Measurements from ENCODE around the gene FHIT.

Gene FHIT

DNA sequence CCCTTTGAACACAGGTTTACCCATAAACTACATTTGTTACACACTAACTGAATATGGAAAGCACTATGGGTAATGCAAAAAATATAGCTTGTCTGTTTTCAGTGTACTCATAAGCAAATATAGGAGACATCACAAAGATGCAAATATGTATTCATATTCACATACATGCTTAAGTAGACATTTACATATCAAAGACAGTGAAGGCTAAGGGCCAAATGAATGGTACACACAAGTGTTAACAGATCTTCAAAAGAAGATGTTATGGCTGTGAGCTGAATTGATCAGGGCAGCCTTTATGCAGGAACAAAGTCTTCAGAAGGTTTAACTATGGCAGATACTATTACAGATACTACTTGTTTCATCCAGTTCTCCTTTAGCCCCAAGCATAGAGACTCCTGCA, 384.1 kb downstream of the FHIT start:
- no peak overlapping the region for H3K4me3 ChIP-seq (ENCODE audit: low read depth, low read length)
- TF ChIP-seq, protein P1, sequence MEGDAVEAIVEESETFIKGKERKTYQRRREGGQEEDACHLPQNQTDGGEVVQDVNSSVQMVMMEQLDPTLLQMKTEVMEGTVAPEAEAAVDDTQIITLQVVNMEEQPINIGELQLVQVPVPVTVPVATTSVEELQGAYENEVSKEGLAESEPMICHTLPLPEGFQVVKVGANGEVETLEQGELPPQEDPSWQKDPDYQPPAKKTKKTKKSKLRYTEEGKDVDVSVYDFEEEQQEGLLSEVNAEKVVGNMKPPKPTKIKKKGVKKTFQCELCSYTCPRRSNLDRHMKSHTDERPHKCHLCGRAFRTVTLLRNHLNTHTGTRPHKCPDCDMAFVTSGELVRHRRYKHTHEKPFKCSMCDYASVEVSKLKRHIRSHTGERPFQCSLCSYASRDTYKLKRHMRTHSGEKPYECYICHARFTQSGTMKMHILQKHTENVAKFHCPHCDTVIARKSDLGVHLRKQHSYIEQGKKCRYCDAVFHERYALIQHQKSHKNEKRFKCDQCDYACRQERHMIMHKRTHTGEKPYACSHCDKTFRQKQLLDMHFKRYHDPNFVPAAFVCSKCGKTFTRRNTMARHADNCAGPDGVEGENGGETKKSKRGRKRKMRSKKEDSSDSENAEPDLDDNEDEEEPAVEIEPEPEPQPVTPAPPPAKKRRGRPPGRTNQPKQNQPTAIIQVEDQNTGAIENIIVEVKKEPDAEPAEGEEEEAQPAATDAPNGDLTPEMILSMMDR (IDR thresholded peaks at IDR 0.05; ENCODE audit: low read depth, low read length, missing control alignments), result no peak
- no peak for DNase-seq (ENCODE audit: low read depth)
- in situ Hi-C loops (cut with HindIII; ENCODE audit: low sequenced_read_pairs), result no loop called here

DNA sequence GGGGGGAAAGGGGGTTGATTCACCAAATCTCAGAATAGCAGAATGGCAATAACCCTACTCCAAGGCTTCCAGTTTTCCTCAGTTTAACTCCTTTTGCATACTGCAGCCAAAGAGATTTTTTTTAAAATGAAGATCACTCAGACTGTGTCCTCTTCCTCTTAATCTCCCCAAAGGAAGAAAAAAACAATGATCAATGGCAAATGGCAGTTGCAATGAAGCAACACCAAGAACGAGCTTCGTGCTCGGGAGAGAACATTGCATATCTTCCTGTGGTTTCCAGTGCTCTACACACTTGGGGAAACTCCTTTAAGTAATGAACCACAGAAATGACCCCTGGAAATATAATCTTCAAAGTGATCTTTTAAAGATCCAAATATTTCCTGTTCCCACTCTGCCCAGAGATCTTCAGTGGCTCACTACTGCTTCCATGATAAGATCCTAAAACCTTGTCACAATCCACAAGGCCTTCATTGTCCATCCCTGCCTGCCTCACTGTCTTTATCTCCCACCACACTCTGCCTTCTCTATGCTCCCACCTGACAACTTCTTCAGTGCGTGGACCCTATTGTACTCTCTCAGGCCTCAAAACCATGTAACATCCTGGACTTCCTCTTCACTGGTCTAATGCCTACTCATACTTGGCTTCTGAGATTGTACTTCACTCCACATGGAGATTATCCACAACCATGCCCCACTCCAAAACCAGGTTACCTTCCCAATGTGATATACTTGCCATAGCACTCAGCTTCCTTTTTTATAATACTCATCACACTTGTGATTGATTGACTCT, 394.8 kb downstream of the FHIT start:
- TF ChIP-seq, protein P1 (IDR thresholded peaks at IDR 0.05; ENCODE audit: low read depth, low read length, missing control alignments), result no peak
- in situ Hi-C loops (cut with HindIII; ENCODE audit: low sequenced_read_pairs), result no loop called here
- no peak overlapping the region for H3K4me3 ChIP-seq (ENCODE audit: low read depth, low read length)
- no peak for DNase-seq (ENCODE audit: low read depth)

DNA sequence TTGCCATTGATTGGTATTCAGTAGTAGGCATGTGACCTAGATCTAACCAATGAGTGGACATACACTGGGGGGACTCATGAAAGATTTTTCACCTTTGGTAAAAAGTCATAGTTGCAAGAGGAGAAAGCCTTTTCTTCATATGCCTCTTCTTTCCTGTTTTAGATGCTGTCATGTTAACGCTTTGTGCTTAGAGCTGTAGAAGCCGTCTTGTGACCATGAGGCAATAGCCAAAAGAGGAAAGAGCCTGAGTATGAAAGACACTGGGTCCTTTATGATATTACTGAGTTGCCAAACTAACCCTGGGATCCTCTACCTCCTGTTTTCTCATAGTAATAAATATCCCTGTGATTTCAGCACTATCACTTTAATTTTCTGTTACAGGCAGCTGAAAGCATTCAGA, 396.0 kb downstream of the FHIT start:
- TF ChIP-seq, protein P1 (IDR thresholded peaks at IDR 0.05; ENCODE audit: low read depth, low read length, missing control alignments), result no peak
- no peak overlapping the region for H3K4me3 ChIP-seq (ENCODE audit: low read depth, low read length)
- in situ Hi-C loops (cut with HindIII; ENCODE audit: low sequenced_read_pairs), result no loop called here
- no peak for DNase-seq (ENCODE audit: low read depth)

DNA sequence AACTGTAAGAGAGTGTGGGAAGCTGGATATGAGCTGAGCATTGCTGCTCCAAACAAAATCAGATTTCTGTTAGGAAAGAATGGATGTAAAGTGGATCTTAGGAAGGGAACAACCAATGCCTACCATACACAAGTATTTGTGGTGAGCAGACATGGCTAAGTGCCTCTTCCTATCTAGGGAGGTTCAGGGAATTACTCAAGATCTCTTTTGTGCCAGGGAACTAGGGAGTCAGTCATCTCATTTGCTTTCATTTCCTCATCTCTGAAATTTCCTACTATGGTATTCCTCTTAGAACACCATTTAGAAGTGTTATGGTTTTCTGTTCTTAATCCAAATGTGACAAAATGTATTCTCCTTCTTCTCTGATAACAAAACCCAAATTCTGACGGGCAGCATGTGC, 396.5 kb downstream of the FHIT start:
- no peak overlapping the region for H3K4me3 ChIP-seq (ENCODE audit: low read depth, low read length)
- in situ Hi-C loops (cut with HindIII; ENCODE audit: low sequenced_read_pairs), result no loop called here
- TF ChIP-seq, protein P1 (IDR thresholded peaks at IDR 0.05; ENCODE audit: low read depth, low read length, missing control alignments), result no peak
- DNase-seq (ENCODE audit: low read depth), result no peak

DNA sequence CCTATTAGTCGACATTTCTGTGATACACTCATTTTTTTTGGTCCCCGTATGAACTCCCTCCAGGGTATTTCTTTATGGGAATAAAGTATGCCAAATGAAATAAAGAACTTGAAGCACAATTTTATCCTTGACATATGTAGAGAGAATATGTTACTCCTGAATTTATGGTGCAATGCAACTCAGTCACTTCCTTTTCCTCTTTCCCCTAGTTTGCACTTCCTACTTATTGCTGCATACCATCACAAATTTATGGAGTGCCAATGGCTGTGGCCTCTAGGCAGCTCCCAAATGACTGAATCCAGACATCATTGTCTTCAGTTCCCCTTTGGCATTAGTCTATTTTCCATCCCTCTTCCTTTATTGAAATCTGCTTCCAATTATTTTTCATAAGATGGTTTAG, 403.5 kb downstream of the FHIT start:
- TF ChIP-seq, protein P1 (IDR thresholded peaks at IDR 0.05; ENCODE audit: low read depth, low read length, missing control alignments), result no peak
- no peak overlapping the region for H3K4me3 ChIP-seq (ENCODE audit: low read depth, low read length)
- DNase-seq (ENCODE audit: low read depth), result no peak
- in situ Hi-C loops (cut with HindIII; ENCODE audit: low sequenced_read_pairs), result no loop called here

DNA sequence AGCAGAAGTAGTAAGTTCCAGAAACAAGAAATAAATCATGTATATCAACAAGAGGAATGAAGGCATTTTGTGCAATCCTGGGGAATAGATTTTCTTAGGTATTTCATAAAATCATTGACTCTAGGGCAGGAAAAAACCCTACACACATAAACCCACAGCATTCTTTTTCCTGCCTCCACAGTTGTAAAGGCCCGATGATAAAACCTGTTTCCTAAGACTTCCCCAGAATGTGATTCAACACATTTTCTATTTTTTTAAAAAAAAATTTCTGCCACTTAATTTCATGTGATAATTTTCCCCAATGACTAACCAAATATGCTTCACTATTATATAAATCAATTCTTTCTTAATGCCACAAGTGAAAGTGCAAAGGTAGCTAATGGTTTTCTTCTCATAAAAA, 407.0 kb downstream of the FHIT start:
- in situ Hi-C loops (cut with HindIII; ENCODE audit: low sequenced_read_pairs), result no loop called here
- H3K4me3 ChIP-seq (ENCODE audit: low read depth, low read length), result no peak overlapping the region
- no peak for DNase-seq (ENCODE audit: low read depth)
- TF ChIP-seq, protein P1 (IDR thresholded peaks at IDR 0.05; ENCODE audit: low read depth, low read length, missing control alignments), result no peak

Data from astrocyte of the cerebellum (primary cell).